Parietal lobe (tissue), 2 donors: ENCODE data around the gene TMEM139. TPM values are rescaled to one million over a fixed set of nuclear protein-coding genes. Genes with fewer than 3 reads are reported as not detected.

Experiments used
- small RNA-seq: library from RNA; depleted of rRNA; stranded (forward); fragments of <200 nt; gene quantifications from one replicate; pipeline ENCODE3, GENCODE V24; 2014; ENCODE audit warnings: low replicate concordance
- total RNA-seq: library from RNA; depleted of rRNA; stranded (reverse); fragments of >200 nt; gene quantifications from one replicate; pipeline ENCODE4 v1.2.3, GENCODE V29; 2014

TMEM139 gene
- not detected for total RNA-seq

DNA sequence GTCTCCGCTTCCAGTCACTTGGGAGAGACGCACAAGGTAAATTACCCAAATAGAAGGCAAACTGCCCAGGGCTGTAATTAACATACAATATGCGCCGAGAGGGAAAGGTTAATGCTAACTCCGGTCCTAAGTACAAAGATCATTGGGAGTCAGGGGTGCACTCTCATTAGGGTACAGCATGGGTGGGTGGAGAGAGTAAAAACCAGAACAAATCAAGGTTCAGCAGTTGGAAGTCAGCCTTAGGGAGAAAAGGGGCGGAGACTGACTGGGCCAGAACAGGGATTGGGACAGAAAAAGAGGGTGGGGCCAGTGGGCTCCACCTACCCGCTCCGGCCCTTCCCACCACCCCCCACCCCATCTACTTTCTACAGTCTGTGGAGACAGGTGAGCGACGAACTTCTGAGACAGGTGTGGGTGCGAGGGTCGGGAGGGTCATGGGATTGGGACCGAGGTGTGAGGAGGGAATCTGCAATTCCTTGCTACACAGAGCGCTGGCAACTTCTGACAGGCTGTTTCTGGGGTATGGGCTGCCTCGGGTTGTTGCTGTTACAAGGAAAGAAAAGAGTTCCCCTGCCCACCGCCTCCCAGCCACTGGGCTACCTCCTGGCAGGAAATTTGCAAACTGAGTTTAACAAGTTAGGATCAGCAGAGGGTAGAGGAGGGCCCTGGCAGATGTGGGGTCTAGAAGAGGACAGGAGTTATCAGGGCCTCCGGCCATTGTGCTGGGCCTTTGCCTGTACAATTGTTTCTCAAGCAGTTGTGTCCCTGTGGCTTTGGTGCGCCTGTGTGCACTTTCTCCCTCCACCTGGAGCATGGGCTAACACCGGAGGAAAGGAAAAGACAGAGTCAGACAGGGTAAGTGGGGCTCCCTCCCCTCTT lies at the start of gene TMEM139:
TMEM139 (plus strand) TSS at position 368 of the 879 bp plus-strand sequence. CDS start 1,000 bp downstream, outside the sequence.

DNA sequence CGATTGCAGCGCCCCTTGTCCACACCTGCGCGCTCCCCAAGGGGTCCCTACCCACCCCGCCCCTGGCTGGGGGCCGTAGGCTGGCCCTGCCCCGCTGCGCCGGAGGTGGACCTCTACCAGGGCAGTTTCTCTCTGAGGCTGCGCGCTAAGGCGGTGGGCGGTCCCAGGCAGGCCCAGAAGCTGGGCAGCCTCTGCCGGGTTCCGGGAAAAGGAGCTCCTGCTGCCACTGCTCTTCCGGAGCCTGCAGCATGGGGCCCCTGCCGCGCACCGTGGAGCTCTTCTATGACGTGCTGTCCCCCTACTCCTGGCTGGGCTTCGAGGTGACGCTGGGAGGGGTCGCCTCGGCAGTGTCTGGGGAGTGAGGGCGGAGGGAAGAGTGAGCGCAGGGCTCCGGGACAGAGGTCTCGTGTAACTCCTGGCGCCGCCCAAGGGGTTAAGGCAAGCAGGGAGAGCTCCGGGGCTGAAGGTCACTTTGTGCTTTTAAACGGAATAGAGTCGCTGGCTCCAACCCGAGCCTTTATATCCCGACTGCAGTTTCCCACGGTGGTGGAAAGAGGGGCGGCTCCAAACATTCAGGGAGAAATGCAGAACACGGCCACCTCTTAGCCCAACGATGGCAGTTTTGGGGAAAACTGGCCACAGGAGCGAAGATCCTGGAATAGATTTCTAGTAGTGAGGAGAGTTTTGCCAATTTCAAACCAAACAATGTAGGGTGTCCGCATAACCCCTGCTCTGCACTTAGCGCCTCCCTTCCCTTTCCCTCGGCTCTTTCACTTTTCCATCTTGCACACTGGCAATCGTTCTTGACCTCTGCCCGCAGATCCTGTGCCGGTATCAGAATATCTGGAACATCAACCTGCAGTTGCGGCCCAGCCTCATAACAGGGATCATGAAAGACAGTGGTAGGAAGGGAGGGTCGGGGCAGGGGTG lies 21.2 kb upstream of the TMEM139 start, which contains the start of gene GSTK1:
GSTK1 (plus strand) TSS at position 176 of the 930 bp plus-strand sequence; CDS start at position 249, 73 bp downstream.

DNA sequence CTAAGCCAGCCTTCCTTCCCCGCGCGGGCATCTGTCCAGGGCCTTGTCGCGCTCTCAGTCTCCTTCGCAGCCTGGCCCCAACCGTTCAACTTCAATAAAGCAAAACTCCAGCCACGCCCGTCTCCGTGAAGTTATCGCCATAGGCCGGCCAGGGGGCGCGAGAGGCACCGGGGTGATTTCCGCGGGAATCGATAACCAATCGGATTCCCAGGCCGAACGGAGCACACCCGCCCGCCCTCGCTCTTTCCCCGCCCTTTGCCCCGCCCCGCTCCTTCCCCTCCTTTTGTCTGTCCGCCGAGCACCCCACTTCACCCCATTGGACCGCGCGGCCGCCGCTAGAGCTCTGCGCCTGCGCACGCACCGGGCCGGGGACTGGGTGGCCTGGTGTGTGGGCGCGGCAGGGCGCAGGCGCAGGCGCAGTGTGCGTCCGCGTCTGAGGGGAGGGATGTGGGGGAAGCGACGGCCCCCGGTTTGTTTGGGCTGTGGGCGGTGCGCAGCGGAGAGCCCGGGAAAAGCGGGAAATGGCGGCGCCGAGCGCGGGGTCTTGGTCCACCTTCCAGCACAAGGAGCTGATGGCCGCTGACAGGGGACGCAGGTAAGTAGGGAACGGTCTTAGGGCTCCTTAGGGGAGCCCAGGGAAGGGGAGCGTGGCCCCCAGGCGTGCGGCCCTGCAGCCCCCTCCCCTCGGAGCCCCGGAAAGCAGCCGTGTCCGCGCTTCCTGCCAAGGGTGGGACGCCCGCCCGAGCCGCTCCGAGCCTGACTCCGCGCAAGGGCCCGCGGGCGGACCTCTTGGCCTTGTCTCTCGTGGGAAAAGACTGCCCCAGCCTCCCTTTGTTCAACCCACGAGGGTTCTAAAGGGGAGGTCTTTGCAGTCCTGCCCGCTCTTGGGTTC lies 3.4 kb downstream of the TMEM139 start, which contains the start of gene CASP2:
CASP2 (plus strand) TSS at position 417 of the 892 bp plus-strand sequence; CDS start at position 522, 105 bp downstream.

GRCh38 chr7:143315776-143316175 lies 31.0 kb downstream of the TMEM139 start, which contains the start of gene CLCN1:
TSS of gene CLCN1 (plus strand) at chr7:143316111. CDS start at chr7:143316213, 102 bp downstream.

Small RNA genes lying within 50 kb of the gene (small RNA-seq; reads per million reads assigned to genes)
- gene RN7SL481P: not detected
- not detected for gene RN7SL535P

Other genes starting within 250 kb of the TMEM139 start
- not detected for gene OR6V1, start 232.6 kb upstream of the TMEM139 start, total RNA-seq
- not detected for gene PIP, start 152.9 kb upstream of the TMEM139 start, total RNA-seq
- gene TAS2R39, start 101.5 kb upstream of the TMEM139 start, total RNA-seq: not detected
- gene TAS2R40, start 62.9 kb upstream of the TMEM139 start, total RNA-seq: not detected
- gene GSTK1, start 21.5 kb upstream of the TMEM139 start, total RNA-seq: 45.1 TPM
- gene CASP2, start 3.4 kb downstream of the TMEM139 start, total RNA-seq: 41.6 TPM
- gene CLCN1, start 31.2 kb downstream of the TMEM139 start, total RNA-seq: not detected
- 99.5 TPM for gene FAM131B, start 77.8 kb downstream of the TMEM139 start, total RNA-seq
- gene ZYX, start 96.4 kb downstream of the TMEM139 start, total RNA-seq: 16.6 TPM
- not detected for gene EPHA1, start 123.9 kb downstream of the TMEM139 start, total RNA-seq
- gene TAS2R60, start 158.5 kb downstream of the TMEM139 start, total RNA-seq: not detected
- not detected for gene TAS2R41, start 192.9 kb downstream of the TMEM139 start, total RNA-seq